GM19099 (cell line): ENCODE results near the gene RIN3.

Experiments
- POLR2A ChIP-seq: IDR thresholded peaks from 3 replicates; pipeline ENCODE4 v1.6.1; 2011; ENCODE audit warnings: low read depth; ENCODE audit not compliant: insufficient read length; ENCODE audit errors: extremely low read depth

The RIN3 gene

GRCh38 chr14:92579244-92579936 lies 65.8 kb downstream of the RIN3 start:
- TF ChIP-seq POLR2A: no peak

GRCh38 chr14:92581206-92581605 lies 67.6 kb downstream of the RIN3 start:
- no peak for TF ChIP-seq POLR2A

GRCh38 chr14:92581966-92582566 lies 68.5 kb downstream of the RIN3 start:
- no peak for TF ChIP-seq POLR2A

GRCh38 chr14:92582706-92583452 lies 69.3 kb downstream of the RIN3 start:
- no peak for TF ChIP-seq POLR2A

- no peak for TF ChIP-seq POLR2A
These were observed 70.6 kb downstream of the RIN3 start for GRCh38 chr14:92584220-92584619.

- TF ChIP-seq POLR2A: no peak
These were observed 71.2 kb downstream of the RIN3 start for GRCh38 chr14:92584816-92585215.

GRCh38 chr14:92585981-92586937 lies 72.7 kb downstream of the RIN3 start:
- no peak for TF ChIP-seq POLR2A

GRCh38 chr14:92586963-92587699 lies 73.5 kb downstream of the RIN3 start:
- no peak for TF ChIP-seq POLR2A

- no peak for TF ChIP-seq POLR2A
These were observed 74.1 kb downstream of the RIN3 start for GRCh38 chr14:92587700-92588085.

GRCh38 chr14:92589213-92589852 lies 75.8 kb downstream of the RIN3 start:
- no peak for TF ChIP-seq POLR2A

- TF ChIP-seq POLR2A: no peak
These were observed 76.6 kb downstream of the RIN3 start for GRCh38 chr14:92590176-92590575.

GRCh38 chr14:92590941-92591340 lies 77.4 kb downstream of the RIN3 start:
- no peak for TF ChIP-seq POLR2A

GRCh38 chr14:92591346-92591745 lies 77.8 kb downstream of the RIN3 start:
- TF ChIP-seq POLR2A: no peak

GRCh38 chr14:92595267-92595666 lies 81.7 kb downstream of the RIN3 start:
- TF ChIP-seq POLR2A: no peak

GRCh38 chr14:92596331-92596907 lies 82.8 kb downstream of the RIN3 start:
- TF ChIP-seq POLR2A: no peak
